HG02884 (cell line): Measurements from ENCODE around the gene DNM3.
A peak's percentile ranks its signal among the peaks of the same experiment; 100 is the strongest.

Source experiments
- ATAC-seq: cut with Tn5 transposase; IDR thresholded peaks from one replicate; pipeline ENCODE4 v1.9.1; 2021; ENCODE audit warnings: mild to moderate bottlenecking, moderate library complexity; ENCODE audit not compliant: unreplicated experiment

Gene DNM3

GRCh38 chr1:172382990-172383389, 541.7 kb downstream of the DNM3 start:
- no peak for ATAC-seq

- ATAC-seq: no peak
These were observed 542.2 kb downstream of the DNM3 start for GRCh38 chr1:172383536-172383935.

- no peak for ATAC-seq
These were observed 543.4 kb downstream of the DNM3 start for GRCh38 chr1:172384656-172385055.

- no peak for ATAC-seq
These were observed 544.7 kb downstream of the DNM3 start for GRCh38 chr1:172386046-172386445.

GRCh38 chr1:172388490-172388889, 547.2 kb downstream of the DNM3 start:
- no peak for ATAC-seq

- no peak for ATAC-seq
These were observed 549.0 kb downstream of the DNM3 start for GRCh38 chr1:172390301-172390682.

GRCh38 chr1:172390683-172391551, 549.6 kb downstream of the DNM3 start:
- peak; percentile 58 for ATAC-seq

GRCh38 chr1:172391976-172392375, 550.7 kb downstream of the DNM3 start:
- ATAC-seq: no peak

GRCh38 chr1:172393354-172393753, 552.1 kb downstream of the DNM3 start:
- no peak for ATAC-seq

GRCh38 chr1:172394141-172394751, 552.9 kb downstream of the DNM3 start:
- peak; percentile 46 for ATAC-seq

- ATAC-seq: no peak
These were observed 553.5 kb downstream of the DNM3 start for GRCh38 chr1:172394811-172395210.

GRCh38 chr1:172395576-172395975, 554.3 kb downstream of the DNM3 start:
- no peak for ATAC-seq

- ATAC-seq: no peak
These were observed 555.9 kb downstream of the DNM3 start for GRCh38 chr1:172397221-172397620.

- ATAC-seq: no peak
These were observed 556.3 kb downstream of the DNM3 start for GRCh38 chr1:172397633-172398032.

- ATAC-seq: no peak
These were observed 556.9 kb downstream of the DNM3 start for GRCh38 chr1:172398193-172398592.

- no peak for ATAC-seq
These were observed 557.9 kb downstream of the DNM3 start for GRCh38 chr1:172398970-172399755.

GRCh38 chr1:172399756-172400721, 558.7 kb downstream of the DNM3 start:
- ATAC-seq: no peak

GRCh38 chr1:172400722-172401105, 559.4 kb downstream of the DNM3 start:
- no peak for ATAC-seq

GRCh38 chr1:172401477-172401876, 560.2 kb downstream of the DNM3 start:
- ATAC-seq: no peak

GRCh38 chr1:172401892-172402291, 560.6 kb downstream of the DNM3 start:
- no peak for ATAC-seq
